Right lobe of liver (tissue), 6 donors: ENCODE results near the gene NEO1. TPM values are rescaled to one million over a fixed set of nuclear protein-coding genes. Genes with fewer than 3 reads are reported as not detected.
"Not testable (repeated sequence)": the region's sequence is repeated elsewhere in the genome, so short reads cannot be mapped to it uniquely, and the experiment has no call there.

Experiments used
- ATAC-seq, 4 donors: fragments of 200-7000 bp; cut with Tn5 transposase; one replicate each; pipeline ENCODE4 v1.9.1; 2020; ENCODE audit warnings: mild to moderate bottlenecking in 4 of 4, moderate library complexity in 4 of 4
- DNase-seq, 3 donors: peaks; one replicate each; pipeline ENCODE4 v3.0.0-alpha.2; 2020
- H3K27ac ChIP-seq, 3 donors: fragments of 200-600 bp; one replicate each; pipeline ENCODE4 v1.8.0; 2022
- H3K27me3 ChIP-seq, 2 donors: fragments of 200-600 bp; one replicate each; pipeline ENCODE4 v1.8.0; 2022
- H3K36me3 ChIP-seq, 4 donors: fragments of 200-600 bp; sonication (generic) in 1 of 4; one replicate each; pipeline versions ENCODE4 v1.5.1 to v1.8.0; 2017 to 2022; ENCODE audit warnings: control low read depth in 1 of 4
- H3K4me1 ChIP-seq, 4 donors: fragments of 200-600 bp; sonication (generic) in 1 of 4; one replicate each; pipeline versions ENCODE4 v1.5.1 to v1.8.0; 2017 to 2022; ENCODE audit warnings: control low read depth in 1 of 4
- H3K4me3 ChIP-seq, 3 donors: fragments of 200-600 bp; one replicate each; pipeline ENCODE4 v1.8.0; 2022
- H3K9me3 ChIP-seq, 4 donors: fragments of 200-600 bp; sonication (generic) in 1 of 4; one replicate each; pipeline versions ENCODE4 v1.5.1 to v1.8.0; 2017 to 2022; ENCODE audit warnings: control low read depth in 1 of 4
- CTCF ChIP-seq, 4 donors: fragments of 200-600 bp in 3 of 4; fragments of 450-650 bp in 1 of 4; IDR thresholded peaks; one replicate each; pipeline versions ENCODE4 v1.5.1 to v1.8.0; 2016 to 2022; ENCODE audit warnings: antibody characterized with exemption in 4 of 4, mild to moderate bottlenecking in 2 of 4
- POLR2A ChIP-seq: fragments of 450-650 bp; IDR thresholded peaks from one replicate; pipeline ENCODE4 v1.6.1; 2017; ENCODE audit warnings: antibody characterized with exemption, mild to moderate bottlenecking
- WGBS: methylation state at CpG from one replicate; pipeline ENCODE4 v1.1.6; 2018; ENCODE audit warnings: low coverage, low lambda C conversion rate; ENCODE audit not compliant: insufficient coverage; ENCODE audit errors: missing lambda C conversion rate; 5-methylcytosine and 5-hydroxymethylcytosine counted together
- intact Hi-C, 2 donors: fragments of 100-400 bp; cut with DNase I; formaldehyde crosslinking; loops; one replicate each; pipeline versions ENCODE4 v1.11.2 to v1.14.1; 2022
- total RNA-seq, 6 experiments: library from RNA; depleted of rRNA in 2 of 6; stranded (reverse); fragments of >200 nt in 2 of 6; fragmentation: NEBNext Ultra II Directional in 3 of 6; extraction: Animal tissue kit (Norgen Biotek cat#: 25700) in 3 of 6; gene quantifications; one replicate each; pipeline versions ENCODE4 v1.1.0 to v1.2.4, GENCODE V29; 2016 to 2023
- donor health status: DM: no; HTN: yes; CAD: no.
- donor health status: DM: no; HTN: no; CAD: no.
- donor health status: DM: no; HTN: no; CAD: no.
- donor health status: DM: no; HTN: yes; CAD: no.
- donor health status: DM: no; HTN: yes; CAD: no.

The NEO1 gene
- total RNA-seq, 6 experiments from 2014 or later, result 8.3 to 13.2 (median 10.3) TPM

GRCh38 chr15:73200339-73200738, 148.1 kb downstream of the NEO1 start:
- H3K9me3 ChIP-seq, result no peaks in the 10 kb centered on the region
- intact Hi-C loops, result no loop called here
- no peaks in the 10 kb centered on the region for H3K36me3 ChIP-seq
- no peak for TF ChIP-seq POLR2A
- TF ChIP-seq CTCF (IDR thresholded peaks at IDR 0.05), result no peak
- H3K4me3 ChIP-seq, result no peak overlapping the region
- ATAC-seq (no peak), DNase-seq (no peak)
- H3K27ac ChIP-seq, result no peak overlapping the region
- WGBS, result 83% methylated on average over 2 of the region's 2 CpGs
- no peaks in the 10 kb centered on the region for H3K27me3 ChIP-seq
- no peaks in the 10 kb centered on the region for H3K4me1 ChIP-seq

GRCh38 chr15:73210630-73211029, 158.4 kb downstream of the NEO1 start:
- Histone ChIP-seq H3K4me3 (no peak overlapping the region), H3K36me3 (no peaks in the 10 kb centered on the region), H3K27ac (no peak overlapping the region), H3K9me3 (no peaks in the 10 kb centered on the region), H3K27me3 (no peaks in the 10 kb centered on the region), H3K4me1 (no peaks in the 10 kb centered on the region)
- no peak for DNase-seq
- TF ChIP-seq CTCF (IDR thresholded peaks at IDR 0.05), result no peak
- TF ChIP-seq POLR2A, result no peak
- intact Hi-C loops, result no loop called here
- ATAC-seq, result no peak
- 78% methylated on average over 2 of the region's 2 CpGs for WGBS

- ATAC-seq, result no peak
- WGBS, result 14% methylated on average over 1 of the region's 1 CpG
- H3K36me3 ChIP-seq, result no peaks in the 10 kb centered on the region
- H3K4me1 ChIP-seq, result no peaks in the 10 kb centered on the region
- TF ChIP-seq CTCF (IDR thresholded peaks at IDR 0.05), result no peak
- no peak for TF ChIP-seq POLR2A
- intact Hi-C loops, result no loop called here
- no peak overlapping the region for H3K27ac ChIP-seq
- H3K4me3 ChIP-seq, result no peak overlapping the region
- no peaks in the 10 kb centered on the region for H3K27me3 ChIP-seq
- no peaks in the 10 kb centered on the region for H3K9me3 ChIP-seq
- DNase-seq, result no peak
These were observed 160.2 kb downstream of the NEO1 start for GRCh38 chr15:73212424-73212823.

- intact Hi-C loops, H3K4me1 ChIP-seq, ATAC-seq, H3K27ac ChIP-seq, DNase-seq, H3K9me3 ChIP-seq, H3K4me3 ChIP-seq, H3K27me3 ChIP-seq, H3K36me3 ChIP-seq: not testable (repeated sequence)
- WGBS, result 83% methylated on average over 2 of the region's 11 CpGs
These were observed 169.2 kb downstream of the NEO1 start for GRCh38 chr15:73221450-73221849.

GRCh38 chr15:73225358-73226015, 173.2 kb downstream of the NEO1 start:
- no peaks in the 10 kb centered on the region for H3K27me3 ChIP-seq
- H3K36me3 ChIP-seq, result no peaks in the 10 kb centered on the region
- no peak overlapping the region for H3K27ac ChIP-seq
- TF ChIP-seq POLR2A, result no peak
- no peak for TF ChIP-seq CTCF (IDR thresholded peaks at IDR 0.05)
- intact Hi-C loops, result no loop called here
- 92% methylated on average over 9 of the region's 13 CpGs for WGBS
- DNase-seq (no peak), ATAC-seq (no peak)
- H3K4me3 ChIP-seq, result no peak overlapping the region
- H3K4me1 ChIP-seq, result no peaks in the 10 kb centered on the region
- H3K9me3 ChIP-seq, result no peaks in the 10 kb centered on the region
